Gastroesophageal sphincter (tissue), 4 donors: Measurements from ENCODE around the gene YJU2. TPM values are rescaled to one million over a fixed set of nuclear protein-coding genes. Genes with fewer than 3 reads are reported as not detected.

Experiments used
- ATAC-seq: fragments of 150-250 bp; one replicate; pipeline ENCODE4 v1.9.1; 2016; ENCODE audit warnings: mild to moderate bottlenecking, moderate library complexity
- H3K27ac ChIP-seq, 4 donors: fragments of 200-600 bp; sonication (generic) in 3 of 4; 1 replicate in 3 of 4; 2 replicates in 1 of 4; pipeline ENCODE4 v1.5.1; 2016 to 2019
- H3K27me3 ChIP-seq: fragments of 200-600 bp; sonication (generic); one replicate; pipeline ENCODE4 v1.5.1; 2019
- H3K36me3 ChIP-seq, 2 donors: fragments of 200-600 bp; sonication (generic); one replicate each; pipeline ENCODE4 v1.5.1; 2019; ENCODE audit warnings: control low read depth in 1 of 2
- H3K4me1 ChIP-seq, 3 donors: fragments of 200-600 bp; sonication (generic); 1 replicate in 2 of 3; 2 replicates in 1 of 3; pipeline ENCODE4 v1.5.1; 2016 to 2019; ENCODE audit warnings: control low read depth in 2 of 3
- H3K4me3 ChIP-seq, 2 donors: fragments of 200-600 bp; sonication (generic); one replicate each; pipeline ENCODE4 v1.5.1; 2019; ENCODE audit warnings: mild to moderate bottlenecking in 1 of 2, moderate library complexity in 1 of 2
- H3K9me3 ChIP-seq, 3 donors: fragments of 200-600 bp; sonication (generic); one replicate each; pipeline ENCODE4 v1.5.1; 2017 to 2019; ENCODE audit warnings: control low read depth in 2 of 3
- EP300 ChIP-seq: sonication (generic); formaldehyde crosslinking; IDR thresholded peaks from one replicate; pipeline ENCODE4 v1.6.1; 2017; ENCODE audit warnings: antibody characterized with exemption, mild to moderate bottlenecking
- POLR2A ChIP-seq, 2 donors: fragments of 450-650 bp; IDR thresholded peaks; one replicate each; pipeline ENCODE4 v1.6.1; 2017; ENCODE audit warnings: antibody characterized with exemption in 2 of 2, mild to moderate bottlenecking in 2 of 2, moderate library complexity in 1 of 2
- POLR2AphosphoS5 ChIP-seq: sonication (generic); formaldehyde crosslinking; IDR thresholded peaks from one replicate; pipeline ENCODE4 v1.6.1; 2017; ENCODE audit warnings: antibody characterized with exemption
- WGBS, 2 donors: methylation state at CpG; one replicate each; pipeline ENCODE4 v1.1.5; 2018; ENCODE audit warnings: low coverage in 1 of 2; 5-methylcytosine and 5-hydroxymethylcytosine counted together
- total RNA-seq, 4 donors: library from RNA; depleted of rRNA; stranded (reverse); fragments of >200 nt; gene quantifications; one replicate each; pipeline ENCODE4 v1.1.0, GENCODE V29; 2016
- TF ChIP-seq, protein P1 (sequence below), 4 experiments: fragments of 200-600 bp in 2 of 4; fragments of 450-650 bp in 2 of 4; sonication (generic) in 1 of 4; IDR thresholded peaks; one replicate each; pipeline ENCODE4 v1.5.1; 2017 to 2019; ENCODE audit warnings: antibody characterized with exemption in 4 of 4, mild to moderate bottlenecking in 2 of 4, moderate library complexity in 2 of 4

YJU2 gene
- total RNA-seq, 4 donors from 2014 or later = 20.0 to 24.6 (median 21.6) TPM

DNA sequence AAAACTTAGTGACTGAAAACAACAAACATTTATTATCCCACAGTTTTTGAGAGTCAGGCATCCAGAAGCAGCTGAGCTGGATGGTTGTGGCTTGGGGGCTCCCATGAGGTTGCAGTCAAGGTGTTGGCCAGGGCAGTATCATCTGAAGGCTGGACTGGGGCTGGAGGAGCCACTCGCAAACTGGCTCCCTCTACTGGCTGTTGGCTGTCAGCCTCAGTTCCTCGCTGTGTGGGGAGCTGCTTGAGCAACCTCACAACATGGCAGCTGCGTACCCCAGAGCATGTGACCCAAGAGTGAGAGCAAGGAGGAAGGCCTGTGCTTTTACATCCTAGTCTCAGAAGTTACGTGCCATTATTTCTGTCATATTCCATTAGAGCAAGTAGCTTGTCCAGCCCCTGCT is 9.7 kb downstream of the YJU2 start:
- no peak for ATAC-seq
- WGBS, 2 donors = 100% methylated on average over 1 of the region's 4 CpGs; no CpG with 5 or more reads in 1 of the 2 donors
- TF ChIP-seq, protein P1, sequence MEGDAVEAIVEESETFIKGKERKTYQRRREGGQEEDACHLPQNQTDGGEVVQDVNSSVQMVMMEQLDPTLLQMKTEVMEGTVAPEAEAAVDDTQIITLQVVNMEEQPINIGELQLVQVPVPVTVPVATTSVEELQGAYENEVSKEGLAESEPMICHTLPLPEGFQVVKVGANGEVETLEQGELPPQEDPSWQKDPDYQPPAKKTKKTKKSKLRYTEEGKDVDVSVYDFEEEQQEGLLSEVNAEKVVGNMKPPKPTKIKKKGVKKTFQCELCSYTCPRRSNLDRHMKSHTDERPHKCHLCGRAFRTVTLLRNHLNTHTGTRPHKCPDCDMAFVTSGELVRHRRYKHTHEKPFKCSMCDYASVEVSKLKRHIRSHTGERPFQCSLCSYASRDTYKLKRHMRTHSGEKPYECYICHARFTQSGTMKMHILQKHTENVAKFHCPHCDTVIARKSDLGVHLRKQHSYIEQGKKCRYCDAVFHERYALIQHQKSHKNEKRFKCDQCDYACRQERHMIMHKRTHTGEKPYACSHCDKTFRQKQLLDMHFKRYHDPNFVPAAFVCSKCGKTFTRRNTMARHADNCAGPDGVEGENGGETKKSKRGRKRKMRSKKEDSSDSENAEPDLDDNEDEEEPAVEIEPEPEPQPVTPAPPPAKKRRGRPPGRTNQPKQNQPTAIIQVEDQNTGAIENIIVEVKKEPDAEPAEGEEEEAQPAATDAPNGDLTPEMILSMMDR (IDR thresholded peaks at IDR 0.05) = no peak
- TF ChIP-seq EP300 (no peak), POLR2A (IDR thresholded peaks at IDR 0.05) (no peak)
- no peak overlapping the region for H3K27ac ChIP-seq
- no peaks in the 10 kb centered on the region for H3K27me3 ChIP-seq
- H3K9me3 ChIP-seq = peaks cover 0 to 6% (median 0%) of the 10 kb centered on the region in 3 donors
- peaks cover 0 to 100% of the 10 kb centered on the region in 2 donors for H3K36me3 ChIP-seq
- H3K4me3 ChIP-seq = no peak overlapping the region
- H3K4me1 ChIP-seq = no peaks in the 10 kb centered on the region

DNA sequence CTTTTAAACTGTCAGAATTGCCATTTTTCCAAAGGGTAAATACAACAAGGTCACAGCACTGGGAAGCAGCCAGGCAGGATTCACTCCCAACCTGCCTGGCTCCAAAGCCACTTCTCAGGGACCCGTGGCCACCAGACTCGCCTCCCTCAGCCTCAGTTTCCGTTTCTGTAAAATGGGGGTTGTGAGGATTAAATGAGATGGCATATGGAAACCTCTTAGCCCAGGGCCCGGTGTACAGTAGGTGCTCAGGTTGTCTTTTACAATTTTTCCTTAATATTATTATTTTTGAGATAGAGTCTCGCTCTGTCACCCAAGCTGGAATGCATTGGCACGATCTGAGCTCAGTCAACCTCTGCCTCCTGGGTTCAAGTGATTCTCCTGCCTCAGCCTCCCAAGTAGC is 10.1 kb downstream of the YJU2 start:
- Histone ChIP-seq H3K27ac (no peak overlapping the region), H3K36me3 (peaks cover 0 to 100% of the 10 kb centered on the region in 2 donors), H3K4me1 (no peaks in the 10 kb centered on the region), H3K27me3 (no peaks in the 10 kb centered on the region), H3K9me3 (peaks cover 0 to 6% (median 0%) of the 10 kb centered on the region in 3 donors), H3K4me3 (no peak overlapping the region)
- no peak for ATAC-seq
- TF ChIP-seq POLR2A (IDR thresholded peaks at IDR 0.05) = no peak
- TF ChIP-seq EP300 = no peak
- TF ChIP-seq, protein P1 (IDR thresholded peaks at IDR 0.05) = no peak
- no peak for TF ChIP-seq POLR2AphosphoS5
- WGBS, 2 donors = 90 to 100% methylated on average over 1 to 6 of the region's 6 CpGs

DNA sequence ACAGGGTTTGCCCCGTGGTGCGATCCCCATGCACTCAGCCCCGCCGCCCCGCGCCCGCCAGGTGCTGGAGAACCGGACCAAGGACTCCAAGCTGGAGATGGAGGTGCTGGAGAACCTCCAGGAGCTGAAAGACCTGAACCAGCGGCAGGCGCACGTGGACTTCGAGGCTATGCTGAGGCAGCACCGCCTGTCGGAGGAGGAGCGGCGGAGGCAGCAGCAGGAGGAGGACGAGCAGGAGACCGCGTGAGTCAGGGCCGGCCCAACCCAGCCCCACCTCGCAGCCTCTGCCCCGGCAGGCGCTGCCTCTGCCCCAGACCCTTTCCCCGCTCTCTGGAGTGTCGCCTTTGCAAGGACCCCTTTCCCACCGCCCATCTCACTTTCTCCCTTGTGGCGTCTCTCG is 11.3 kb downstream of the YJU2 start:
- WGBS, 2 donors = no CpG with 5 or more reads among the region's 28 CpGs
- Histone ChIP-seq H3K27me3 (no peaks in the 10 kb centered on the region), H3K4me3 (no peak overlapping the region), H3K4me1 (no peaks in the 10 kb centered on the region), H3K9me3 (peaks cover 0 to 6% (median 0%) of the 10 kb centered on the region in 3 donors), H3K36me3 (peaks cover 0 to 100% of the 10 kb centered on the region in 2 donors), H3K27ac (no peak overlapping the region)
- no peak for TF ChIP-seq POLR2A (IDR thresholded peaks at IDR 0.05)
- no peak for TF ChIP-seq POLR2AphosphoS5
- TF ChIP-seq, protein P1 (IDR thresholded peaks at IDR 0.05) = no peak
- no peak for TF ChIP-seq EP300
- no peak for ATAC-seq

DNA sequence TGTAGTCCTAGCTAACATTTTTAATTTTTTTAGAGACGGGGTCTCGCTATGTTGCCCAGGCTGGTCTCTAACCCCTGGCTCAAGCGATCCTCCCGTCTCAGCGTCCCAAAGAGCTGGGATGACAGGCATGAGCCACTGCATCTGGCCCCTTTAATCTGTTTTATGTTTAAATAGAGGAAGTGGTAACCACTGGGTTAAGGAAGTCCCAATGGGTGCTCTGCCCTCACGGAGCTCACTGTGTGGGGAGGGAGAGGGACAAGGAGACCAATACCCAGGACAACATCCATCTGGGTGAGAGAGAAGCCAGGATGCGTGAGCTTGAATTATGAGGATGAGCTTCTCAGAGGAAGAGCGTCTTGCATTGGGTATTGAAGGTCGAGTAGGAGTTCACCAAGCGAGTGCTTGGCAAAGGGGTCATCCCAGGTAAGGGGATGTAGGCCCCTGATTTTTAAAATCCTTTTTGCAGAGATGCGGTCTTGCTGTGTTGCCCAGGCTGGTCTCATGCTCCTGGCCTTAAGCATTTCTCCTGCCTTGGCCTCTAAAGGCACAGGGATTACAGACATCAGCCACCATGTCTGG is 13.8 kb downstream of the YJU2 start:
- no peak for ATAC-seq
- H3K36me3 ChIP-seq = peaks cover 0 to 100% of the 10 kb centered on the region in 2 donors

DNA sequence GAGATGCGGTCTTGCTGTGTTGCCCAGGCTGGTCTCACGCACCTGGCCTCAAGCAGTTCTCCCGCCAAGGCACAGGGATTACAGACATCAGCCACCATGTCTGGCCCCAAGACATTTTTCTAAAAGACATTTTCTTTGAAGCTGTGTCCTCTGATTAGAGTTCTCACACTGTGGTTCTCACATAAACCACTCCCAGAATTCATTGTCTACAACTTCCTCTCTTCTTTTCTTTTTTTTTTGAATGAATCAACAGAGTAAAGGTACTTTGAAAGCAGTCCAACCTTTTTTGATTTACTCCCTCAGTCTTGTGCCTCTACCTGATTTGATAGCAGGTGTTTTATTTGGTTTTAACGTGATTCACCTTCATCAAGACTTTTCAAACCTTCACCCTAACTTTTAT is 17.9 kb downstream of the YJU2 start:
- no peaks in the 10 kb centered on the region for H3K4me1 ChIP-seq
- H3K27me3 ChIP-seq = no peaks in the 10 kb centered on the region
- ATAC-seq = no peak
- H3K36me3 ChIP-seq = peaks cover 0 to 97% of the 10 kb centered on the region in 2 donors
- TF ChIP-seq POLR2AphosphoS5 = no peak
- TF ChIP-seq, protein P1 (IDR thresholded peaks at IDR 0.05) = no peak
- TF ChIP-seq POLR2A (IDR thresholded peaks at IDR 0.05) = no peak
- TF ChIP-seq EP300 = no peak
- no peak overlapping the region for H3K4me3 ChIP-seq
- 74 to 78% methylated on average over 3 to 4 of the region's 4 CpGs for WGBS, 2 donors
- H3K9me3 ChIP-seq = no peaks in the 10 kb centered on the region
- no peak overlapping the region for H3K27ac ChIP-seq

More for the DNA sequence above, 13.8 kb downstream of the YJU2 start:
- H3K27me3 ChIP-seq = no peaks in the 10 kb centered on the region
- no peaks in the 10 kb centered on the region for H3K4me1 ChIP-seq
- 80 to 86% methylated on average over 2 to 3 of the region's 11 CpGs for WGBS, 2 donors
- H3K4me3 ChIP-seq = no peak overlapping the region
- H3K27ac ChIP-seq = no peak overlapping the region
- TF ChIP-seq POLR2A (IDR thresholded peaks at IDR 0.05) = no peak
- no peak for TF ChIP-seq EP300
- TF ChIP-seq, protein P1 (IDR thresholded peaks at IDR 0.05) = no peak
- TF ChIP-seq POLR2AphosphoS5 = no peak
- H3K9me3 ChIP-seq = peaks cover 0 to 6% (median 0%) of the 10 kb centered on the region in 3 donors
